Stimulated activated CD8-positive, alpha-beta memory T cell treated with anti-CD3 and anti-CD28 coated beads, Interleukin-15, amount 100 ng/mL, for 4 hours (primary cell): Measurements from ENCODE around the gene ELAC1.
"Not testable (repeated sequence)": the region's sequence is repeated elsewhere in the genome, so short reads cannot be mapped to it uniquely, and the experiment has no call there.

ENCODE experiments used
- DNase-seq, 2 donors: peaks; one replicate each; pipeline ENCODE4 v3.0.0-alpha.2; 2020; ENCODE audit warnings: low read depth in 2 of 2

ELAC1 gene

GRCh38 chr18:50972404-50972803 is 4.6 kb downstream of the ELAC1 start:
- DNase-seq: not testable (repeated sequence)

GRCh38 chr18:50973367-50974126 is 5.7 kb downstream of the ELAC1 start:
- DNase-seq: no peak

GRCh38 chr18:50977037-50977760 is 9.4 kb downstream of the ELAC1 start:
- no peak for DNase-seq

GRCh38 chr18:50981381-50981780 is 13.5 kb downstream of the ELAC1 start:
- DNase-seq: no peak

GRCh38 chr18:50982086-50982801 is 14.4 kb downstream of the ELAC1 start:
- no peak for DNase-seq

- DNase-seq: no peak
These were observed 15.0 kb downstream of the ELAC1 start for GRCh38 chr18:50982802-50983179.

GRCh38 chr18:50986360-50987087 is 18.7 kb downstream of the ELAC1 start:
- no peak for DNase-seq

- no peak for DNase-seq
These were observed 19.4 kb downstream of the ELAC1 start for GRCh38 chr18:50987261-50987660.

- DNase-seq: no peak
These were observed 21.9 kb downstream of the ELAC1 start for GRCh38 chr18:50989711-50990110.

GRCh38 chr18:50992351-50992762 is 24.5 kb downstream of the ELAC1 start:
- no peak for DNase-seq

GRCh38 chr18:50994031-50994430 is 26.2 kb downstream of the ELAC1 start:
- no peak for DNase-seq

GRCh38 chr18:51003174-51003573 is 35.3 kb downstream of the ELAC1 start:
- DNase-seq: not testable (repeated sequence)

GRCh38 chr18:51006061-51006818 is 38.4 kb downstream of the ELAC1 start:
- no peak for DNase-seq

GRCh38 chr18:51006948-51007789 is 39.3 kb downstream of the ELAC1 start:
- DNase-seq: no peak

GRCh38 chr18:51007790-51008139 is 39.9 kb downstream of the ELAC1 start:
- no peak for DNase-seq

- DNase-seq: no peak
These were observed 41.2 kb downstream of the ELAC1 start for GRCh38 chr18:51009072-51009471.

- no peak for DNase-seq
These were observed 42.4 kb downstream of the ELAC1 start for GRCh38 chr18:51010218-51010617.

- DNase-seq: no peak
These were observed 43.9 kb downstream of the ELAC1 start for GRCh38 chr18:51011709-51012108.

- no peak for DNase-seq
These were observed 44.6 kb downstream of the ELAC1 start for GRCh38 chr18:51012441-51012840.

GRCh38 chr18:51013259-51013658 is 45.4 kb downstream of the ELAC1 start:
- DNase-seq: no peak
